ENCODE data around the gene PRORP.
"Not testable (repeated sequence)": the region's sequence is repeated elsewhere in the genome, so short reads cannot be mapped to it uniquely, and the experiment has no call there.

Gene PRORP

DNA sequence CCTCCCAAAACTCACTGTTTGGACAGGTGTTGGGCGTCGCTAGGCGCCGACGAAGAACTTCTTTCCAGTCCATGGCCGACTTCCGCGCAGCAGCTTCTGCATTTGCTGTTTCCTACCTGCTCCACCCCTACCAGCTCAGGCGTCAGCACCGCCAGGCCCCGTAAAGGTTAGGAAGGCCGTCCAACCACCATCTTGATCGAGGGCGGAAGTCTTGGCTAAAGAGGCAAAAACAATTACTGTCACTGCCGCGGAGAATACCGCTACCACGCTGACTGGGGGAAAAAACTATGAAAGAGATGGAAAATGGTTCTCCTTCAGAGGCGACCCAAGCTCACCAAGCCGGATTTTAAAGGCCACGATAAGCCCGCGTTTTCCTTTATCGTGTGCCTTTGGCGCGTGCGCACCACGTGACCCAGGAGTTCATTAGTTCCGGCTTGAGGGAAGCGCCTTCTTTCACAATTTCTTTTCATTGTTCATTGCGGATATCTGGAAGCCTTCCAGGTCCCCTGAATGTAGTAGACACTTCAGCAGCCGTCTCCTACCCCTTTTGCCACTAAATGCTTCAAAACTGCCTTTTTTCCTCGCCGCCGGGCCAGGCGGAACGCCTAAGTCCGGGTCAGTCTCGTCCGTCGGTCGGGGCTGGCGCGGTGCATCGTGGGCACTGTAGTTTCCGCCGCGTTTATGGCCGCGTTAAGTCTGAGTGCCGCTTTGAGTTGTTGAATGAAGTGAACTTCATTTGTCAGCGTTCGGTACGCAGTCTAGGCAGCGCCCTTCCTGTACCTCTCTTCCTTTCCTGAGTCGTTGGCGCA lies at the start of gene PRORP, which contains the start of gene PPP2R3C:
PRORP (plus strand) TSS at position 666 of the 809 bp plus-strand sequence. CDS start 694 bp downstream, outside the sequence.
PPP2R3C (minus strand) TSS at position 104 of the 809 bp plus-strand sequence; CDS start at position 73, 31 bp downstream.
- peak within 1 kb of the TSS; percentile 99 for H3K9ac ChIP-seq (ENCODE audit: low read depth, low read length)
- no peaks in the 10 kb centered on the region for H3K27me3 ChIP-seq (ENCODE audit: control insufficient read depth, insufficient read depth, low read length)
- peaks cover 8% of the 10 kb centered on the region; the same call in 1 of the 2 replicates for H3K4me1 ChIP-seq (ENCODE audit: control insufficient read depth, insufficient read depth, low read length)
- H3K36me3 ChIP-seq (ENCODE audit: control insufficient read depth, insufficient read depth, low read length), result peaks cover 10% of the 10 kb centered on the region
- H3K9me3 ChIP-seq (ENCODE audit: control insufficient read depth, insufficient read depth, low read length), result no peaks in the 10 kb centered on the region
- H3K27ac ChIP-seq (ENCODE audit: low read depth, low read length), result peak within 1 kb of the TSS; percentile 100
- H3K4me3 ChIP-seq (ENCODE audit: low read depth, low read length), result peak within 1 kb of the TSS; percentile 89

DNA sequence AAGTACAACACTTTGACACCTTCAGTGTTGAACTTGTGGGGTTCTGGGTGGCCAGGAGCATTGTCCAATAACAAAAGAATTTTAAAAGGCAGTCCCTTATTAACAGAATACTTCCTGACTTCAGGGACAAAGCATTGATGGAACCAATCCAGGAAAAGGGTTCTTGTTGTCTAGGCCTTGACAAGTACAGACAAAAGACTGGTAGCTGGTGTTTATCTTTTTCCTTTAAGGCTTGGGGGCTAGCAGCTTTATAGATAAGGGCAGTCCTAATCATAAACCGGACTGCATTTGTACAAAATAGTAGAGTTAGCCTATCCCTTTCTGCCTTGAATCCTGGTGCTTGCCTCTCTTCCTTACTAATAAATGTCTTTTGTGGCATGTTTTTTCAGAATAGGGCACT lies 48.9 kb upstream of the PRORP start:
- no peak overlapping the region for H3K9ac ChIP-seq (ENCODE audit: low read depth, low read length)
- no peaks in the 10 kb centered on the region for H3K9me3 ChIP-seq (ENCODE audit: control insufficient read depth, insufficient read depth, low read length)
- peaks cover 18% of the 10 kb centered on the region for H3K36me3 ChIP-seq (ENCODE audit: control insufficient read depth, insufficient read depth, low read length)

DNA sequence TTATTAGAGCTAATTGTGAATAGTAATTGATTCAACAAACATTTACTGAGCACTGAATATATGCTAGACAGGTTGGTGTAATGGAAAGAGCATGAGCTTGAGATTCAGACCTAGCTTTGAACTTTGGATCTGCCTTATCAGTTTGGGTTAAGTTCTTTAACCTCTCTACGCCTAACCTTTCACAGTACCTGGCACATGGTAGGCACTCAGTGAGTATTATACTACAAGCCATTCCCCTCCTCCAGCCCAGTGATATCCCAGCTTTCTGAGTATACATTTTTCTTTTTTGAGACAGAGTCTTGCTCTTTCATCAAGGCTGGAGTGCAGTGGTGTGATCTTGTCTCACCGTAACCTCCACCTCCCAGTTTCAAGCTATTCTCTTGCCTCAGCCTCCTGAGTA lies 44.3 kb upstream of the PRORP start:
- Histone ChIP-seq H3K27me3 (ENCODE audit: control insufficient read depth, insufficient read depth, low read length) (no peaks in the 10 kb centered on the region), H3K9me3 (ENCODE audit: control insufficient read depth, insufficient read depth, low read length) (no peaks in the 10 kb centered on the region), H3K4me1 (ENCODE audit: control insufficient read depth, insufficient read depth, low read length) (no peaks in the 10 kb centered on the region), H3K36me3 (ENCODE audit: control insufficient read depth, insufficient read depth, low read length) (peaks cover 51% of the 10 kb centered on the region), H3K27ac (ENCODE audit: low read depth, low read length) (no peak overlapping the region), H3K4me3 (ENCODE audit: low read depth, low read length) (no peak overlapping the region), H3K9ac (ENCODE audit: low read depth, low read length) (no peak overlapping the region)

More for the DNA sequence above, 48.9 kb upstream of the PRORP start:
- no peak overlapping the region for H3K27ac ChIP-seq (ENCODE audit: low read depth, low read length)
- H3K4me3 ChIP-seq (ENCODE audit: low read depth, low read length), result no peak overlapping the region
- no peaks in the 10 kb centered on the region for H3K4me1 ChIP-seq (ENCODE audit: control insufficient read depth, insufficient read depth, low read length)
- H3K27me3 ChIP-seq (ENCODE audit: control insufficient read depth, insufficient read depth, low read length), result no peaks in the 10 kb centered on the region

DNA sequence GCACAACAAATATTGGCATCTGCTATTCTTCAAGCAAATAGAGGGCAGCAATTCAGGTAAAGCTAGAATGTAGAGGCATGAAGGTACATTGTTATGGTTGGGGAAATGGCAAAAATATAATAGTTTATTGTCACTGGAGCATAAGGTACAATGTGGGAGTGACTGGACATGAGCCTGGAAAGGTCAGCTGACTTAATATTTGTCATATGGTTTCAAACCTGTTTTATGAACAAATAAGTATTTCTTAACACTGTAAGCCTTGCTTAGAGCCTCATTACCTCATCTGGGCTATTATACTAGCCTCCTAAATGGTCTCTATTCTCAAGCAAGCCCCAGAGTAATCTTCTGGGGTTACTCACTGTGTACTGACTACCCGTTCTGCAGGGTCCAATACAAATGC lies 42.6 kb upstream of the PRORP start:
- no peaks in the 10 kb centered on the region for H3K9me3 ChIP-seq (ENCODE audit: control insufficient read depth, insufficient read depth, low read length)
- H3K27me3 ChIP-seq (ENCODE audit: control insufficient read depth, insufficient read depth, low read length), result no peaks in the 10 kb centered on the region
- peaks cover 56% of the 10 kb centered on the region for H3K36me3 ChIP-seq (ENCODE audit: control insufficient read depth, insufficient read depth, low read length)
- H3K4me3 ChIP-seq (ENCODE audit: low read depth, low read length), result no peak overlapping the region
- no peaks in the 10 kb centered on the region for H3K4me1 ChIP-seq (ENCODE audit: control insufficient read depth, insufficient read depth, low read length)
- no peak overlapping the region for H3K27ac ChIP-seq (ENCODE audit: low read depth, low read length)
- H3K9ac ChIP-seq (ENCODE audit: low read depth, low read length), result no peak overlapping the region

DNA sequence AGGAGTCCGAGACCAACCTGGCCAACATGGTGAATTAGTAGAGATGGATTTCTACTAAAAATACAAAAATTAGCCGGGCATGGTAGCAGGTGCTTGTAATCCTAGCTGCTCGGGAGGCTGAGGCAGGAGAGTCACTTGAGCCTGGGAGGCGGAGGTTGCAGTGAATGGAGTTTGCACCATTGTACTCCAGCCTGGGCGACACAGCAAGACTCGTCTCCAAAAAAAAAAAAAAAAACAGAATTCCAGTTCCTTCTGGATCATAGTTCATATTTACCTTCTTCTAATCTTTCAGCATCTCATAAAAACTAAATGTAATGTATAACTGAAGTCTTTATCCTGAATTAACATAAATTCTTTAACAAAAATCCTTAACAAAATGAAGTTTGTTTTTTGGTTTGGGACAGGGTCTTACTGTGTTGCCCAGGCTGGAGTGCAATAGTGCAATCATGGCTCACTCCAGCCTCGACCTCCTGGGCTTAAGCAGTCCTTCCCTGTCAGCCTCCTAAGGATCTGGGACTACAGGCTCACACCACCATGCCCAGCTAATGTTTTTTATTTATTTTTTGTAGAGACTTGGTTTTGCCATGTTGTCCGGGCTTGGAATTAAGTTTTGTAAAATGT lies 38.7 kb upstream of the PRORP start:
- Histone ChIP-seq H3K27me3 (ENCODE audit: control insufficient read depth, insufficient read depth, low read length) (no peaks in the 10 kb centered on the region), H3K27ac (ENCODE audit: low read depth, low read length) (no peak overlapping the region), H3K4me1 (ENCODE audit: control insufficient read depth, insufficient read depth, low read length) (no peaks in the 10 kb centered on the region), H3K36me3 (ENCODE audit: control insufficient read depth, insufficient read depth, low read length) (peaks cover 79% of the 10 kb centered on the region), H3K9ac (ENCODE audit: low read depth, low read length) (no peak overlapping the region), H3K4me3 (ENCODE audit: low read depth, low read length) (no peak overlapping the region), H3K9me3 (ENCODE audit: control insufficient read depth, insufficient read depth, low read length) (no peaks in the 10 kb centered on the region)

DNA sequence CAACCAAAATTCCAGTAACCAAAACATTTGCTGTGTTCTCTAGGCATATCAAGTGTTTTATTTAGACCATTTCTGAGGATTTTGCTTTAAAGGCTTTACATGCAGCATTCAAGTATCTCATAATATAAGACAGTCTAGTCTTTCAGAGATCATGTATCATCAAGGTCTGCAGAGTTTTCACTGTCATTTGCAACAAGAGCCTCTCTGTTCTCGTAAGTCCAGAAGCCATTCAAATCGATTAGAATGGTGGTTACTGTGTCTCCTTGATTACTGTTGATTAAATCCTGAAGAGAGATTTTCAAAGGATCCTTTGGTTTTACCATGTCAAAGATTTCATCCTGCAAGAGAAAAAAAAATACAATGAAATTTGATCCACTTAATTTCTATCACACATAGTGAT lies 36.9 kb upstream of the PRORP start:
- Histone ChIP-seq H3K27ac (ENCODE audit: low read depth, low read length) (no peak overlapping the region), H3K9ac (ENCODE audit: low read depth, low read length) (no peak overlapping the region), H3K27me3 (ENCODE audit: control insufficient read depth, insufficient read depth, low read length) (no peaks in the 10 kb centered on the region), H3K4me3 (ENCODE audit: low read depth, low read length) (no peak overlapping the region), H3K4me1 (ENCODE audit: control insufficient read depth, insufficient read depth, low read length) (no peaks in the 10 kb centered on the region), H3K9me3 (ENCODE audit: control insufficient read depth, insufficient read depth, low read length) (no peaks in the 10 kb centered on the region), H3K36me3 (ENCODE audit: control insufficient read depth, insufficient read depth, low read length) (peaks cover 77% of the 10 kb centered on the region)

DNA sequence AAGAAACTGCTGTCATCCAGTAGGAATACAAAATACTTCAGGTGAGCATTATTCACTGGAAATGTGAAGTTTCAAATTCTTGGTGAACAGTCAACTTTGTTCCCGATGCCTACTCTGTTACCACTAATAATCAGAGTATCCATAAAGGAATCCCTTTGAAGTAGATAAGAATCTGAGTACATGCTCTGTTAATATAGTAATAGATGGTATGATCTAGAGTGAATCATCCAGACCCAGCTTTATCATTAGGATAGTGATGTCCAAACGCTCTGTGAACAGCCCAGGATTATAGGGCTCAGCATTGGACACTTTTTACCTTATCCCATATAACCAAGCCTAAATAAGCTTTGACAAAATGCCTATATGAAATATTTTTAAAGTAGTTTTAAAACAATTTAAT lies 33.8 kb upstream of the PRORP start:
- Histone ChIP-seq H3K9ac (ENCODE audit: low read depth, low read length) (no peak overlapping the region), H3K36me3 (ENCODE audit: control insufficient read depth, insufficient read depth, low read length) (peaks cover 71% of the 10 kb centered on the region), H3K9me3 (ENCODE audit: control insufficient read depth, insufficient read depth, low read length) (no peaks in the 10 kb centered on the region), H3K4me3 (ENCODE audit: low read depth, low read length) (no peak overlapping the region), H3K4me1 (ENCODE audit: control insufficient read depth, insufficient read depth, low read length) (no peaks in the 10 kb centered on the region), H3K27ac (ENCODE audit: low read depth, low read length) (no peak overlapping the region), H3K27me3 (ENCODE audit: control insufficient read depth, insufficient read depth, low read length) (no peaks in the 10 kb centered on the region)

DNA sequence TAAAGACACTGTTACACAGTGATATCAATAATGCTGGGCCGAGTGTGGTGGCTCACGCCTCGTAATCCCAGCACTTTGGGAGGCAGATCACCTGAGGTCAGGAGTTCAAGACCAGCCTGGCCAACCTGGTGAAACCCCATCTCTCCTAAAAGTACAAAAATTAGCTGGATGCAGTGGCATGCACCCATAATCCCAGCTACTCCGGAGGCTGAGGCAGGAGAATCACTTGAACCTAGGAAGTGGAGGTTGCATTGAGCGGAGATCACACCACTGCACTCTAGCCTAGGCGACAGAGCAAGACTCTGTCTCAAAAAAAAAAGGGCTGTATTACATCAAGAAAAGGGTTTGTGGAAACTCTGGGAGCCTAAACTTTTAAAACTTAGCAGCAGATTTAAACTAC lies 27.7 kb upstream of the PRORP start:
- not testable (repeated sequence) for H3K9ac ChIP-seq (ENCODE audit: low read depth, low read length); H3K27me3 ChIP-seq (ENCODE audit: control insufficient read depth, insufficient read depth, low read length); H3K27ac ChIP-seq (ENCODE audit: low read depth, low read length); H3K9me3 ChIP-seq (ENCODE audit: control insufficient read depth, insufficient read depth, low read length); H3K4me1 ChIP-seq (ENCODE audit: control insufficient read depth, insufficient read depth, low read length); H3K4me3 ChIP-seq (ENCODE audit: low read depth, low read length)
- peaks cover 76% of the 10 kb centered on the region for H3K36me3 ChIP-seq (ENCODE audit: control insufficient read depth, insufficient read depth, low read length)

DNA sequence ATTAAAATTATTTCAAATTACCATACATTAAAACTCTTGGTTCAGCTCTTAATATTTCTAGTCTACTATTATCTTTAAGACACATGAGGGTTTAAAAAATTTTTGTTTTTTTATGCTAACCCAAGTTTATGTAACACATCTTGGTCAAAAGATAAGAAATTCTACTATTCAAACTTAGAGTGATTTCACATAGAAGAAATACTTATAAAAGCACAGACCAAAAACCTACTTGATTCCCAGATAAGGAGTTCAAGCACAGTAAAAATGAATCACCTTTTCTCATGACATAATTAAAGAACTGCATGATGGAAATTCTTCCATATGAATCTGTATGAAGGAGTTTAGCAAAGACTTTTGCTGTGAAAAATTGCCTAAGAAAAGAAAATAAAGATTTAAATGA lies 14.5 kb upstream of the PRORP start:
- Histone ChIP-seq H3K27ac (ENCODE audit: low read depth, low read length) (no peak overlapping the region), H3K4me3 (ENCODE audit: low read depth, low read length) (no peak overlapping the region), H3K9ac (ENCODE audit: low read depth, low read length) (no peak overlapping the region), H3K36me3 (ENCODE audit: control insufficient read depth, insufficient read depth, low read length) (peaks cover 69% of the 10 kb centered on the region), H3K9me3 (ENCODE audit: control insufficient read depth, insufficient read depth, low read length) (0 out of 2 replicates have a peak, but pooled peaks cover 6% of the 10 kb centered on the region), H3K27me3 (ENCODE audit: control insufficient read depth, insufficient read depth, low read length) (no peaks in the 10 kb centered on the region), H3K4me1 (ENCODE audit: control insufficient read depth, insufficient read depth, low read length) (0 out of 2 replicates have a peak, but pooled peaks cover 3% of the 10 kb centered on the region)

DNA sequence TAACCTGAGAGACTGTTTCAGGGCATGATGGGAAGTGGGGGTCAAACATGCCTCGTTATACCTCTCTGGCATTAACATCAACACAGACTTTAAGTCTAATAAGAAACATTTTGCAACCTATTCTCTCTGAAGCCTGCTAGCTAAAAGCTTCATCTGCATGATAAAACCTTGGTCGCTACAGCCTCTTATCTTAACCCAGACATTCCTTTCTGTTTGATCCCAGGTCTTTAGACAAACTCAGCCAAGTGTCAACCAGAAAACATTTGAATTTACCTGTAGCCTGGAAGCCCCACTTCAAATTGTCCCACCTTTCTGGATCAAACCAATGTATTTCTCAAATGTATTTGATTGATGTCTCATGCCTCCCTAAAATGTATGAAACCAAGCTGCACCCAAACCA lies 9.7 kb upstream of the PRORP start:
- H3K4me3 ChIP-seq (ENCODE audit: low read depth, low read length), result no peak overlapping the region
- 0 out of 2 replicates have a peak, but pooled peaks cover 6% of the 10 kb centered on the region for H3K9me3 ChIP-seq (ENCODE audit: control insufficient read depth, insufficient read depth, low read length)
- H3K4me1 ChIP-seq (ENCODE audit: control insufficient read depth, insufficient read depth, low read length), result peaks cover 10% of the 10 kb centered on the region
- H3K36me3 ChIP-seq (ENCODE audit: control insufficient read depth, insufficient read depth, low read length), result peaks cover 63% of the 10 kb centered on the region
- no peak overlapping the region for H3K9ac ChIP-seq (ENCODE audit: low read depth, low read length)
- no peaks in the 10 kb centered on the region for H3K27me3 ChIP-seq (ENCODE audit: control insufficient read depth, insufficient read depth, low read length)
- H3K27ac ChIP-seq (ENCODE audit: low read depth, low read length), result peak overlapping the region; percentile 38

DNA sequence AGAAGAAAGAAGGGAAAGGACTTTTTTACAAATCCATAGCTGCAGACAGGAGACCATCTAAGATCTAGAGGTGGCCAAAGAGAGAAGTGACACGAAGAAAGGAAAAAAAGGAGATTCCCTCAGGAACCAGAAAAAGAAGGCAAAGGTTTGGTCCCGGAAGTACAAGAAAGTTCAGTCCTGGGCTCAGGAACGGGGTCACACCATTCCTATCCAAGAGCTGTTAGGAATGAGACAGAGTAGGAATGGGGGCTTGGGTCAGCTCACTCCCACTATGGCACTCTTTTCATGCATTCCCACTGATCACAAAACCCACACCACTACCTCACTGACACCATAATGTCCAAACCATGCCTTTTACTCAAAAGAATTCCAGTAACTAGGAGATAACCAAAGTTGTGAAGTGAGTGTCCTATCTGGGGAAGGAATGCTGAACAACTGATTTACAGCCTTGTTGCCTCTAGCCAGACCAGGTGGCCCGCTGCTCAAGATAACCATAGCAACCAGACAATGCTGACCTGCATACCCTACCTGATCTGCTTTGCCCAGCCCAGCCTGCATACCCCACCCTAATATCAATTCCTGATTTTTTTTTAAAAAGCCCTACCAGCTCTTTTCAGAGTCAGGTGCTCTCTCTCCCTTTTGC lies 8.9 kb upstream of the PRORP start:
- H3K9ac ChIP-seq (ENCODE audit: low read depth, low read length), result no peak overlapping the region
- no peak overlapping the region for H3K4me3 ChIP-seq (ENCODE audit: low read depth, low read length)
- 0 out of 2 replicates have a peak, but pooled peaks cover 6% of the 10 kb centered on the region for H3K9me3 ChIP-seq (ENCODE audit: control insufficient read depth, insufficient read depth, low read length)
- H3K27ac ChIP-seq (ENCODE audit: low read depth, low read length), result peak overlapping the region; percentile 38
- H3K36me3 ChIP-seq (ENCODE audit: control insufficient read depth, insufficient read depth, low read length), result peaks cover 59% of the 10 kb centered on the region
- no peaks in the 10 kb centered on the region for H3K27me3 ChIP-seq (ENCODE audit: control insufficient read depth, insufficient read depth, low read length)
- H3K4me1 ChIP-seq (ENCODE audit: control insufficient read depth, insufficient read depth, low read length), result peaks cover 10% of the 10 kb centered on the region
